Neural cell (in vitro differentiated cells): Measurements from ENCODE around the gene MN1. TPM values are rescaled to one million over a fixed set of nuclear protein-coding genes. Genes with fewer than 3 reads are reported as not detected.

Source experiments
- H2AFZ ChIP-seq: fragments of 200-600, 300-800 bp; sonication (generic), shearing (Covaris generic); 2 replicates; pipeline ENCODE4 v1.6.0; 2014; ENCODE audit warnings: low read depth, mild to moderate bottlenecking, antibody characterized with exemption, low read length, moderate library complexity
- H3F3A ChIP-seq: fragments of 200-600 bp; shearing (Covaris generic); 2 replicates; pipeline ENCODE4 v1.6.1; 2016; ENCODE audit warnings: mild to moderate bottlenecking, moderate library complexity, mixed read lengths, antibody characterized with exemption, low read length; ENCODE audit not compliant: insufficient read depth, poor library complexity, severe bottlenecking
- H3K27ac ChIP-seq: fragments of 200-600, 300-800 bp; sonication (generic), shearing (Covaris generic); 2 replicates; pipeline ENCODE4 v1.5.1; 2014; ENCODE audit warnings: mild to moderate bottlenecking, low read length, moderate library complexity
- H3K27me3 ChIP-seq: fragments of 300-800, 200-600 bp; sonication (generic), shearing (Covaris generic); 2 replicates; pipeline ENCODE4 v1.6.0; 2014; ENCODE audit warnings: mild to moderate bottlenecking, low read depth, low read length, moderate library complexity; ENCODE audit not compliant: insufficient read depth
- H3K36me3 ChIP-seq: fragments of 300-800, 200-600 bp; sonication (generic), shearing (Covaris generic); 2 replicates; pipeline ENCODE4 v1.5.1; 2014; ENCODE audit warnings: mild to moderate bottlenecking, antibody characterized with exemption, low read length, moderate library complexity; ENCODE audit not compliant: insufficient read depth
- H3K4me2 ChIP-seq: fragments of 300-800, 200-600 bp; sonication (generic), shearing (Covaris generic); 2 replicates; pipeline ENCODE4 v1.6.0; 2014; ENCODE audit warnings: mild to moderate bottlenecking, low read length
- H3K4me3 ChIP-seq: fragments of 300-800, 200-600 bp; sonication (generic), shearing (Covaris generic); 2 replicates; pipeline ENCODE4 v1.5.1; 2014; ENCODE audit warnings: mild to moderate bottlenecking, low read length, moderate library complexity
- H3K79me2 ChIP-seq: fragments of 200-600 bp; shearing (Covaris generic); replicated peaks from 2 replicates; pipeline ENCODE4 v1.6.0; 2014; ENCODE audit warnings: mild to moderate bottlenecking, low read length, moderate library complexity; ENCODE audit not compliant: insufficient read depth
- H3K9ac ChIP-seq: fragments of 300-800, 200-600 bp; sonication (generic), shearing (Covaris generic); 2 replicates; pipeline ENCODE4 v1.6.1; 2016; ENCODE audit warnings: mild to moderate bottlenecking, low read length, mixed read lengths
- H3K9me2 ChIP-seq: fragments of 200-600 bp; shearing (Covaris generic); 2 replicates; pipeline ENCODE4 v1.6.1; 2016; ENCODE audit warnings: mild to moderate bottlenecking, low read length, mixed read lengths; ENCODE audit not compliant: insufficient read depth
- H3K9me3 ChIP-seq: fragments of 200-600, 300-800 bp; sonication (generic), shearing (Covaris generic); 2 replicates; pipeline ENCODE4 v1.6.1; 2016; ENCODE audit warnings: mild to moderate bottlenecking, mixed run types, low read length, moderate library complexity, mixed read lengths
- H4K20me1 ChIP-seq: fragments of 200-600 bp; shearing (Covaris generic); 2 replicates; pipeline ENCODE4 v1.6.1; 2016; ENCODE audit warnings: mild to moderate bottlenecking, mixed run types; ENCODE audit not compliant: insufficient read depth
- EP300 ChIP-seq: fragments of 450-650 bp; conservative IDR thresholded peaks from 2 replicates; pipeline ENCODE4 v1.6.1; 2014; ENCODE audit warnings: antibody characterized with exemption, mild to moderate bottlenecking, moderate library complexity; ENCODE audit not compliant: poor library complexity, severe bottlenecking
- EZH2 ChIP-seq: fragments of 200-600, 300-800 bp; shearing (Covaris generic), sonication (generic); IDR thresholded peaks from 2 replicates; pipeline ENCODE4 v1.6.1; 2014; ENCODE audit warnings: antibody characterized with exemption, low read length, borderline replicate concordance, mild to moderate bottlenecking; ENCODE audit not compliant: insufficient read depth, poor library complexity, severe bottlenecking
- MXI1 ChIP-seq: fragments of 450-650 bp; conservative IDR thresholded peaks from 2 replicates; pipeline ENCODE4 v1.6.1; 2014; ENCODE audit warnings: antibody characterized with exemption, mild to moderate bottlenecking; ENCODE audit not compliant: poor library complexity, severe bottlenecking
- POLR2AphosphoS5 ChIP-seq: IDR thresholded peaks from 2 replicates; pipeline ENCODE4 v1.6.1; 2012
- RAD21 ChIP-seq: fragments of 450-650 bp; conservative IDR thresholded peaks from 2 replicates; pipeline ENCODE4 v1.6.1; 2014; ENCODE audit warnings: antibody characterized with exemption, mild to moderate bottlenecking, moderate library complexity
- SMC3 ChIP-seq: fragments of 450-650 bp; conservative IDR thresholded peaks from 2 replicates; pipeline ENCODE4 v1.6.1; 2014; ENCODE audit warnings: antibody characterized with exemption, mild to moderate bottlenecking, moderate library complexity; ENCODE audit not compliant: poor library complexity
- TAF1 ChIP-seq: IDR thresholded peaks from 2 replicates; pipeline ENCODE4 v1.6.1; 2012; ENCODE audit warnings: low read depth
- polyA plus RNA-seq: library from polyadenylated mRNA; depleted of rRNA; stranded (reverse); fragments of >200 nt; gene quantifications from 2 replicates; pipeline ENCODE4 v1.2.3, GENCODE V29; 2014
- TF ChIP-seq, protein P1 (sequence below): IDR thresholded peaks from 2 replicates; pipeline ENCODE4 v1.6.1; 2012; ENCODE audit warnings: borderline replicate concordance
- TF ChIP-seq, protein P2 (sequence below): fragments of 450-650 bp; IDR thresholded peaks from 2 replicates; pipeline ENCODE4 v1.5.1; 2014; ENCODE audit warnings: antibody characterized with exemption, mild to moderate bottlenecking, moderate library complexity; ENCODE audit not compliant: poor library complexity, severe bottlenecking

MN1 gene
- polyA plus RNA-seq, 1 donor from 2014 or later, result 7.3 TPM

GRCh38 chr22:27840436-27840835 is 38.9 kb upstream of the MN1 start:
- Histone ChIP-seq H3K9ac (no peak overlapping the region), H4K20me1 (no peaks in the 10 kb centered on the region)
- TF ChIP-seq, protein P1, sequence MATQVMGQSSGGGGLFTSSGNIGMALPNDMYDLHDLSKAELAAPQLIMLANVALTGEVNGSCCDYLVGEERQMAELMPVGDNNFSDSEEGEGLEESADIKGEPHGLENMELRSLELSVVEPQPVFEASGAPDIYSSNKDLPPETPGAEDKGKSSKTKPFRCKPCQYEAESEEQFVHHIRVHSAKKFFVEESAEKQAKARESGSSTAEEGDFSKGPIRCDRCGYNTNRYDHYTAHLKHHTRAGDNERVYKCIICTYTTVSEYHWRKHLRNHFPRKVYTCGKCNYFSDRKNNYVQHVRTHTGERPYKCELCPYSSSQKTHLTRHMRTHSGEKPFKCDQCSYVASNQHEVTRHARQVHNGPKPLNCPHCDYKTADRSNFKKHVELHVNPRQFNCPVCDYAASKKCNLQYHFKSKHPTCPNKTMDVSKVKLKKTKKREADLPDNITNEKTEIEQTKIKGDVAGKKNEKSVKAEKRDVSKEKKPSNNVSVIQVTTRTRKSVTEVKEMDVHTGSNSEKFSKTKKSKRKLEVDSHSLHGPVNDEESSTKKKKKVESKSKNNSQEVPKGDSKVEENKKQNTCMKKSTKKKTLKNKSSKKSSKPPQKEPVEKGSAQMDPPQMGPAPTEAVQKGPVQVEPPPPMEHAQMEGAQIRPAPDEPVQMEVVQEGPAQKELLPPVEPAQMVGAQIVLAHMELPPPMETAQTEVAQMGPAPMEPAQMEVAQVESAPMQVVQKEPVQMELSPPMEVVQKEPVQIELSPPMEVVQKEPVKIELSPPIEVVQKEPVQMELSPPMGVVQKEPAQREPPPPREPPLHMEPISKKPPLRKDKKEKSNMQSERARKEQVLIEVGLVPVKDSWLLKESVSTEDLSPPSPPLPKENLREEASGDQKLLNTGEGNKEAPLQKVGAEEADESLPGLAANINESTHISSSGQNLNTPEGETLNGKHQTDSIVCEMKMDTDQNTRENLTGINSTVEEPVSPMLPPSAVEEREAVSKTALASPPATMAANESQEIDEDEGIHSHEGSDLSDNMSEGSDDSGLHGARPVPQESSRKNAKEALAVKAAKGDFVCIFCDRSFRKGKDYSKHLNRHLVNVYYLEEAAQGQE, result no peak
- TF ChIP-seq POLR2AphosphoS5 (no peak), SMC3 (no peak), RAD21 (no peak), TAF1 (no peak), EZH2 (no peak), MXI1 (no peak), EP300 (no peak)
- TF ChIP-seq, protein P2, sequence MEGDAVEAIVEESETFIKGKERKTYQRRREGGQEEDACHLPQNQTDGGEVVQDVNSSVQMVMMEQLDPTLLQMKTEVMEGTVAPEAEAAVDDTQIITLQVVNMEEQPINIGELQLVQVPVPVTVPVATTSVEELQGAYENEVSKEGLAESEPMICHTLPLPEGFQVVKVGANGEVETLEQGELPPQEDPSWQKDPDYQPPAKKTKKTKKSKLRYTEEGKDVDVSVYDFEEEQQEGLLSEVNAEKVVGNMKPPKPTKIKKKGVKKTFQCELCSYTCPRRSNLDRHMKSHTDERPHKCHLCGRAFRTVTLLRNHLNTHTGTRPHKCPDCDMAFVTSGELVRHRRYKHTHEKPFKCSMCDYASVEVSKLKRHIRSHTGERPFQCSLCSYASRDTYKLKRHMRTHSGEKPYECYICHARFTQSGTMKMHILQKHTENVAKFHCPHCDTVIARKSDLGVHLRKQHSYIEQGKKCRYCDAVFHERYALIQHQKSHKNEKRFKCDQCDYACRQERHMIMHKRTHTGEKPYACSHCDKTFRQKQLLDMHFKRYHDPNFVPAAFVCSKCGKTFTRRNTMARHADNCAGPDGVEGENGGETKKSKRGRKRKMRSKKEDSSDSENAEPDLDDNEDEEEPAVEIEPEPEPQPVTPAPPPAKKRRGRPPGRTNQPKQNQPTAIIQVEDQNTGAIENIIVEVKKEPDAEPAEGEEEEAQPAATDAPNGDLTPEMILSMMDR, result no peak

GRCh38 chr22:27839057-27839660 is 37.6 kb upstream of the MN1 start:
- H3K27me3 ChIP-seq, result no peaks in the 10 kb centered on the region
- H3K79me2 ChIP-seq, result no peaks in the 10 kb centered on the region
- no peak for TF ChIP-seq POLR2AphosphoS5
- H3K4me2 ChIP-seq, result no peak overlapping the region
- H3K4me3 ChIP-seq, result no peak overlapping the region
- H3F3A ChIP-seq, result no peaks in the 10 kb centered on the region
- H3K36me3 ChIP-seq, result no peaks in the 10 kb centered on the region
- no peaks in the 10 kb centered on the region for H3K9me2 ChIP-seq
- no peak overlapping the region for H3K9ac ChIP-seq
- no peaks in the 10 kb centered on the region for H4K20me1 ChIP-seq
- H3K9me3 ChIP-seq, result no peaks in the 10 kb centered on the region
- no peak overlapping the region for H2AFZ ChIP-seq
- no peak overlapping the region for H3K27ac ChIP-seq

More at GRCh38 chr22:27840436-27840835, 38.9 kb upstream of the MN1 start:
- H3F3A ChIP-seq, result no peaks in the 10 kb centered on the region
- H3K36me3 ChIP-seq, result no peaks in the 10 kb centered on the region
- no peak overlapping the region for H3K4me2 ChIP-seq
- H3K27ac ChIP-seq, result no peak overlapping the region
- no peaks in the 10 kb centered on the region for H3K27me3 ChIP-seq
- no peaks in the 10 kb centered on the region for H3K79me2 ChIP-seq
- H2AFZ ChIP-seq, result no peak overlapping the region
- no peak overlapping the region for H3K4me3 ChIP-seq
- H3K9me2 ChIP-seq, result no peaks in the 10 kb centered on the region
- no peaks in the 10 kb centered on the region for H3K9me3 ChIP-seq
